Measurements from ENCODE around the gene CALML5.

The CALML5 gene

DNA sequence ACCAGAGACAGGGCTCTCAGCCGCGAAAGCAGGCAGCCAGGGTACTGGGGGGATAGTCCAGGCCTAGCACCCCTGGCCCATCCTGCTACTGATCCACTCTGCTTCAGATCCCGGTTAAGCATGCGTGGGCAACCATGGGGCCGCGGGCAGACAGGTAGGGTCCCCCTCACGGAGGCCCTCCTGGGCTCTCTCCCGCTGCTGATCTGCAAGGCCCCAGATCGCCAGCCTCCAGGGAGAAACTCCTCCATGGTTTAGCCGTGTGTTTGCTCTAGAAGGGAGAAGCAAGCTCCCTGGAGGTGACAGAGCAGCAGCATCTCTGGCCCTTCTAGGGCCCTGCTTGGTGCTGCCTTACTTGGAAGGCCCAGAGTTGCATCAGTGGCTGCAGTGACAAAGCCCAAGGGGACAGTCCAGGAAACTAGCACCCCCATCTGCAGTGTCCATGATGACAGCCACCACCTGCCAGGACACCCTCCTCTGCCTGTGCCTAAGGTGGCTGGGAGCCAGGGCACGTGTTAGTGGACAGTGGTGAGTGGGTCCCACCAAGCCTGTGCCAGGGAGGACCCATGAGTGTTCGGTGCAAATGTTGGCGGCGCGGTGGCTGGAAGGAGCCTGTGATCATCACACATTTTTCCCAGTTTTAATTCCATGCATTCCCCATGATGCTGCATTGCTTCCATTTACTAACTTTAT lies 29.2 kb downstream of the CALML5 start:
- H3K9me3 ChIP-seq (ENCODE audit: insufficient read depth, low read length) = no peaks in the 10 kb centered on the region
- H3K79me2 ChIP-seq (ENCODE audit: low read length) = no peaks in the 10 kb centered on the region
- H3K9ac ChIP-seq (ENCODE audit: low read length) = no peak overlapping the region
- no peak overlapping the region for H2AFZ ChIP-seq (ENCODE audit: low read depth, low read length)
- H3K4me2 ChIP-seq (ENCODE audit: low read length) = no peak overlapping the region
- H4K20me1 ChIP-seq (ENCODE audit: insufficient read depth, low read length) = no peaks in the 10 kb centered on the region
- no peaks in the 10 kb centered on the region for H3K4me1 ChIP-seq (ENCODE audit: low read length)
- H3K36me3 ChIP-seq (replicated peaks; ENCODE audit: low read depth, low read length) = no peaks in the 10 kb centered on the region
- H3K27ac ChIP-seq (ENCODE audit: low read length) = no peak overlapping the region
- no peak overlapping the region for H3K4me3 ChIP-seq (ENCODE audit: low read length)
- H3K27me3 ChIP-seq (ENCODE audit: low read depth, low read length) = no peaks in the 10 kb centered on the region
- no peak for TF ChIP-seq EZH2phosphoT487 (IDR thresholded peaks at IDR 0.05; ENCODE audit: low read depth)
- TF ChIP-seq, protein P1, sequence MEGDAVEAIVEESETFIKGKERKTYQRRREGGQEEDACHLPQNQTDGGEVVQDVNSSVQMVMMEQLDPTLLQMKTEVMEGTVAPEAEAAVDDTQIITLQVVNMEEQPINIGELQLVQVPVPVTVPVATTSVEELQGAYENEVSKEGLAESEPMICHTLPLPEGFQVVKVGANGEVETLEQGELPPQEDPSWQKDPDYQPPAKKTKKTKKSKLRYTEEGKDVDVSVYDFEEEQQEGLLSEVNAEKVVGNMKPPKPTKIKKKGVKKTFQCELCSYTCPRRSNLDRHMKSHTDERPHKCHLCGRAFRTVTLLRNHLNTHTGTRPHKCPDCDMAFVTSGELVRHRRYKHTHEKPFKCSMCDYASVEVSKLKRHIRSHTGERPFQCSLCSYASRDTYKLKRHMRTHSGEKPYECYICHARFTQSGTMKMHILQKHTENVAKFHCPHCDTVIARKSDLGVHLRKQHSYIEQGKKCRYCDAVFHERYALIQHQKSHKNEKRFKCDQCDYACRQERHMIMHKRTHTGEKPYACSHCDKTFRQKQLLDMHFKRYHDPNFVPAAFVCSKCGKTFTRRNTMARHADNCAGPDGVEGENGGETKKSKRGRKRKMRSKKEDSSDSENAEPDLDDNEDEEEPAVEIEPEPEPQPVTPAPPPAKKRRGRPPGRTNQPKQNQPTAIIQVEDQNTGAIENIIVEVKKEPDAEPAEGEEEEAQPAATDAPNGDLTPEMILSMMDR (IDR thresholded peaks at IDR 0.05; ENCODE audit: low read depth, low read length) = no peak

DNA sequence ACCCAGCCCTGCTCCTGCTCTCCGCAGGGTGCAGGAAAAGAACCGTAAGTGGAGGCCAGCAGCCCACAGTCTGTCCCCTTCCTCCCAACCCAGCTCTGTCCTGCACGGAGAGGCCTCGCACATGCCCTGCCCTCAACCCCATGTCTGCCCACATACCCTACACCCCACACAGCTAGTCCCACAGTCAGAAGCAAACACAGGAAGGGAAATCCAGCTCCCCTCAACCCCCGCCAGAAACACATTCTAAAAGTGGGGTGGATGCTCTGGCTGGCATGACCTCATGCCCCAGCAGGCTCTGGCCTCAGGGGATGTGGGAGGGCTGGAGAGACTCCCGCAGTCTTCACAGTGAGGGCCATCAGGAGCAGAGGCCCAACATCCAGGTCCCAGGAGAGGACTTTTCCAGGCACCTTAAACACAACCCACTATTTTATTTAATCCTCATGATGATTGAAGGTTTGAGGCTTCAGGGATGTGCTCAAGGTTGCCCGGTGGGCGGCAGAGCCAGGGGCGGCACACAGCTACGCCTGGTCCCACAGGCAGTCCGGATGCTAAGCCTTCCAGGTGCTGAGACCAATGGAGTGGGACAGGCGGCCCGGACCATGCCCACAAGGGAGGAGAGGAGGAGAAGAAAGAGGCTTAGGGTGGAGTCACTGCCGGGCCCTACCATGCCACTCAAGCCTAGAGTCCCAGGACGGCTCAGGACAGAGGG lies 29.9 kb downstream of the CALML5 start:
- no peak overlapping the region for H2AFZ ChIP-seq (ENCODE audit: low read depth, low read length)
- no peak for TF ChIP-seq EZH2phosphoT487 (IDR thresholded peaks at IDR 0.05; ENCODE audit: low read depth)
- TF ChIP-seq, protein P1 (IDR thresholded peaks at IDR 0.05; ENCODE audit: low read depth, low read length) = no peak
- H3K9me3 ChIP-seq (ENCODE audit: insufficient read depth, low read length) = no peaks in the 10 kb centered on the region
- H3K27me3 ChIP-seq (ENCODE audit: low read depth, low read length) = no peaks in the 10 kb centered on the region
- no peaks in the 10 kb centered on the region for H3K4me1 ChIP-seq (ENCODE audit: low read length)
- H4K20me1 ChIP-seq (ENCODE audit: insufficient read depth, low read length) = no peaks in the 10 kb centered on the region
- H3K4me3 ChIP-seq (ENCODE audit: low read length) = no peak overlapping the region
- no peak overlapping the region for H3K27ac ChIP-seq (ENCODE audit: low read length)
- H3K36me3 ChIP-seq (replicated peaks; ENCODE audit: low read depth, low read length) = no peaks in the 10 kb centered on the region
- H3K4me2 ChIP-seq (ENCODE audit: low read length) = no peak overlapping the region
- H3K9ac ChIP-seq (ENCODE audit: low read length) = no peak overlapping the region
- H3K79me2 ChIP-seq (ENCODE audit: low read length) = no peaks in the 10 kb centered on the region

DNA sequence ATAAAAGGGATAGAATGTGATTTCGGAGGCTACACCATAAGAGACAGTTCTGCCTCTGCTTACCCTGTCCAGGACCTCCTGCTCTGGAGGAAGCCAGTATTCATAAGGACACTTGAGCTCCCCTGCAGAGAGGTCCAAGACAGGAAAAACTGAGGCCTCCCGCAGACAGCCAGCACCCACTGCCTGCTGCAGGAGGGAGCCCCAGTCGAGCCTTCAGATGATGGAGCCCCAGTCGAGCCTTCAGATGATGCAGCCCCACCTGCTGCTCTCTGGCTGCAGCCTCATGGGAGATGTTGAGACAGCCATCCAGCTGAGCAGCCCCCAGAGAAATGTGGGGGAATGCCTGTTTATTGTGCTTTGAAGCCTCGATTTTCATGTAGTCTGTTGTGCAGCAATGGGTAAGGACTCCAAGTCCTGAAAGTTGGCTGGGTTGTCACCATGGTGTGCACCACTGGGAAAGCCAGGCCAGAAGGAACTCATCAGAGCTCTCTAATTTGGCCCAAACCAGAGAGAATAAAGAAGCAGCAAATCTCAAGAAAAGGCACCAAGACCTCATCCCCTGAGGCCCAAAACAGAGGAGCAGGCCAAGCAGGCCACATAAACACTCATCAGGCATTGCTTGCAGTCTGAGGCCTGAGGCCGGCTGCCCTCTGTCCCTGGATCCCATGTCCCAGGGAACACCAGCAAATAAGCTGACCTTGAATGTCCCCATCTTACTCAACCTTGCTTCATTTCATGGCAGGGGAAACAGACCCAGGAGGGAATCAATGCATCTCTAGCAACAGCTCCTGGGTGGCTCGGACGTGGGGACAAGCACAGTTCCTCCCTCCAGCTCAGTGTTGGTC lies 30.9 kb downstream of the CALML5 start:
- no peaks in the 10 kb centered on the region for H3K79me2 ChIP-seq (ENCODE audit: low read length)
- H3K27ac ChIP-seq (ENCODE audit: low read length) = no peak overlapping the region
- H3K4me2 ChIP-seq (ENCODE audit: low read length) = no peak overlapping the region
- no peak overlapping the region for H2AFZ ChIP-seq (ENCODE audit: low read depth, low read length)
- no peaks in the 10 kb centered on the region for H3K27me3 ChIP-seq (ENCODE audit: low read depth, low read length)
- H3K4me1 ChIP-seq (ENCODE audit: low read length) = no peaks in the 10 kb centered on the region
- H3K4me3 ChIP-seq (ENCODE audit: low read length) = no peak overlapping the region
- H3K9me3 ChIP-seq (ENCODE audit: insufficient read depth, low read length) = no peaks in the 10 kb centered on the region
- no peak overlapping the region for H3K9ac ChIP-seq (ENCODE audit: low read length)
- TF ChIP-seq EZH2phosphoT487 (IDR thresholded peaks at IDR 0.05; ENCODE audit: low read depth) = no peak
- TF ChIP-seq, protein P1 (IDR thresholded peaks at IDR 0.05; ENCODE audit: low read depth, low read length) = no peak
- no peaks in the 10 kb centered on the region for H4K20me1 ChIP-seq (ENCODE audit: insufficient read depth, low read length)
- no peaks in the 10 kb centered on the region for H3K36me3 ChIP-seq (replicated peaks; ENCODE audit: low read depth, low read length)
